ENCODE measurements around the gene ACADVL.

GRCh38 chr17:7177191-7177953, 42.4 kb upstream of the ACADVL start:
- TF ChIP-seq GATA2 (IDR thresholded peaks at IDR 0.05; ENCODE audit: low read depth, low read length) (no peak), GATA3 (IDR thresholded peaks at IDR 0.05; ENCODE audit: low read depth, low read length) (no peak)

Data from SH-SY5Y (cell line).